GM12878 (cell line): ENCODE results near the gene TRPM5. TPM values are rescaled to one million over a fixed set of nuclear protein-coding genes. Genes with fewer than 3 reads are reported as not detected.

Experiments used
- ATAC-seq: fragments of 200-7000 bp; cut with Tn5 transposase; 3 replicates; pipeline ENCODE4 v1.9.1; 2020; ENCODE audit warnings: mild to moderate bottlenecking, moderate library complexity
- BruUV-seq: library from RNA; stranded (reverse); fragments of 400-500 nt; replicated peaks from 2 replicates; lab custom pipeline; 2021; lab: Mats Ljungman, UMichigan
- CTCF ChIA-PET: fragments of 300-600 bp; sonication (Branson Sonifier 250); formaldehyde crosslinking; extraction: SDS; loops from one replicate; lab custom pipeline; 2021; ENCODE audit warnings: inconsistent platforms; lab: Yijun Ruan, JAX
- POLR2A ChIA-PET: fragments of 350-600 bp; formaldehyde crosslinking; extraction: SDS; loops from one replicate; lab custom pipeline; 2021; ENCODE audit warnings: inconsistent platforms; lab: Charles Lee
- RAD21 ChIA-PET: fragments of 300-600 bp; sonication (Branson Sonifier 250); formaldehyde crosslinking; loops from one replicate; lab custom pipeline; 2023; ENCODE audit warnings: antibody characterized with exemption; ENCODE audit not compliant: unreplicated experiment; lab: Charles Lee
- SMC1A ChIA-PET: fragments of 300-600 bp; sonication (Branson Sonifier 250); formaldehyde crosslinking; loops from one replicate; lab custom pipeline; 2023; ENCODE audit not compliant: unreplicated experiment, uncharacterized antibody; lab: Charles Lee
- DNase-seq: peaks from one replicate; pipeline ENCODE4 v3.0.0-alpha.2; 2011; ENCODE audit warnings: low read depth, low spot score
- FAIRE-seq: peaks from 3 replicates; lab custom pipeline; 2011; peaks lifted over from hg19 to GRCh38; lab: Jason Lieb, UNC
- H2AFZ ChIP-seq: 2 replicates; pipeline ENCODE4 v1.6.0; 2011; ENCODE audit warnings: low read depth, low read length, control low read depth; ENCODE audit not compliant: control insufficient read depth
- H3K27ac ChIP-seq: 2 replicates; pipeline ENCODE4 v1.5.1; 2011; ENCODE audit warnings: control low read depth; ENCODE audit not compliant: control insufficient read depth, insufficient read depth
- H3K27me3 ChIP-seq, 2 experiments: replicated peaks in 1 of 2; 2 replicates each; pipeline versions ENCODE4 v1.6.0 to v1.6.1; 2011; ENCODE audit warnings: low read length in 1 of 2; ENCODE audit not compliant: control insufficient read depth in 2 of 2, insufficient read depth in 2 of 2
- H3K36me3 ChIP-seq, 2 experiments: 2 replicates each; pipeline ENCODE4 v1.5.1; 2011; ENCODE audit warnings: low read length in 1 of 2; ENCODE audit not compliant: control insufficient read depth in 2 of 2, insufficient read depth in 2 of 2
- H3K4me1 ChIP-seq: 2 replicates; pipeline ENCODE4 v1.6.1; 2011; ENCODE audit warnings: mild to moderate bottlenecking, low read length, moderate library complexity, mixed read lengths; ENCODE audit not compliant: control insufficient read depth, insufficient read depth
- H3K4me2 ChIP-seq: 2 replicates; pipeline ENCODE4 v1.6.0; 2011; ENCODE audit warnings: control low read depth; ENCODE audit not compliant: control insufficient read depth, insufficient read depth
- H3K4me3 ChIP-seq: fragments of 200-600 bp; sonication (generic); 2 replicates; pipeline ENCODE4 v1.5.1; 2016
- H3K79me2 ChIP-seq: 2 replicates; pipeline ENCODE4 v1.6.0; 2011; ENCODE audit warnings: low read length; ENCODE audit not compliant: control insufficient read depth, insufficient read depth
- H3K9ac ChIP-seq: 2 replicates; pipeline ENCODE4 v1.8.0; 2011; ENCODE audit warnings: low read length, control low read depth, mixed read lengths; ENCODE audit not compliant: control insufficient read depth, insufficient read depth
- H3K9me3 ChIP-seq: replicated peaks from 3 replicates; pipeline ENCODE4 v1.5.1; 2011; ENCODE audit warnings: mild to moderate bottlenecking, low read length; ENCODE audit not compliant: control insufficient read depth, insufficient read depth
- H4K20me1 ChIP-seq: 2 replicates; pipeline ENCODE4 v1.6.0; 2011; ENCODE audit not compliant: control insufficient read depth, insufficient read depth
- BRCA1 ChIP-seq: IDR thresholded peaks from 2 replicates; pipeline ENCODE4 v1.6.1; 2011; ENCODE audit warnings: low read depth, low read length, improper control_type of control experiment
- ETV6 ChIP-seq, 2 experiments: fragments of 450-650 bp in 1 of 2; IDR thresholded peaks in 1 of 2; conservative IDR thresholded peaks in 1 of 2; 2 replicates each; pipeline ENCODE4 v1.6.1; 2014; ENCODE audit warnings: antibody characterized with exemption in 1 of 2, borderline replicate concordance in 1 of 2, low read depth in 1 of 2, mild to moderate bottlenecking in 1 of 2, moderate library complexity in 1 of 2
- HDAC6 ChIP-seq: fragments of 200-600 bp; sonication (generic); IDR thresholded peaks from one replicate; pipeline ENCODE4 v1.8.0; 2017; ENCODE audit warnings: antibody characterized with exemption; ENCODE audit not compliant: unreplicated experiment
- JUNB ChIP-seq: IDR thresholded peaks from 2 replicates; pipeline ENCODE4 v1.6.1; 2016; ENCODE audit warnings: antibody characterized with exemption, mild to moderate bottlenecking
- MAX ChIP-seq: IDR thresholded peaks from 2 replicates; pipeline ENCODE4 v1.6.1; 2012; ENCODE audit warnings: low read depth, low read length, improper control_type of control experiment
- MEF2A ChIP-seq: IDR thresholded peaks from 2 replicates; pipeline ENCODE4 v1.6.1; 2011; ENCODE audit warnings: low read depth, mild to moderate bottlenecking, low read length, moderate library complexity; ENCODE audit not compliant: insufficient read depth
- MTA3 ChIP-seq: IDR thresholded peaks from 2 replicates; pipeline ENCODE4 v1.6.1; 2012; ENCODE audit warnings: low read length, inconsistent platforms, borderline replicate concordance
- RB1 ChIP-seq: fragments of 450-650 bp; formaldehyde crosslinking; IDR thresholded peaks from 2 replicates; pipeline ENCODE4 v1.6.1; 2017; ENCODE audit warnings: mild to moderate bottlenecking, borderline replicate concordance
- RUNX3 ChIP-seq: IDR thresholded peaks from 2 replicates; pipeline ENCODE4 v1.6.1; 2012; ENCODE audit warnings: low read length, inconsistent platforms
- SP1 ChIP-seq: IDR thresholded peaks from one replicate; pipeline ENCODE4 v1.6.1; 2011; ENCODE audit warnings: low read depth, low read length
- WRNIP1 ChIP-seq: IDR thresholded peaks from 2 replicates; pipeline ENCODE4 v1.6.1; 2011; ENCODE audit warnings: low read depth, low read length, improper control_type of control experiment, borderline replicate concordance
- ZBTB11 ChIP-seq: fragments of 450-650 bp; formaldehyde crosslinking; IDR thresholded peaks from 2 replicates; pipeline ENCODE4 v1.5.0; 2022; ENCODE audit warnings: mild to moderate bottlenecking, missing genetic modification characterization
- ZNF207 ChIP-seq: fragments of 450-650 bp; IDR thresholded peaks from 2 replicates; pipeline ENCODE4 v1.6.1; 2014; ENCODE audit warnings: antibody characterized with exemption, mild to moderate bottlenecking, borderline replicate concordance
- ZNF217 ChIP-seq: fragments of 450-650 bp; IDR thresholded peaks from 2 replicates; pipeline ENCODE4 v1.6.1; 2017; ENCODE audit warnings: antibody characterized with exemption, mild to moderate bottlenecking
- WGBS: methylation state at CpG from one replicate; pipeline ENCODE4 v1.1.6; 2016; ENCODE audit warnings: low lambda C conversion rate; ENCODE audit not compliant: insufficient replicate concordance, insufficient coverage; ENCODE audit errors: missing lambda C conversion rate; 5-methylcytosine and 5-hydroxymethylcytosine counted together
- in situ Hi-C: fragments of 300-500 bp; cut with MboI; formaldehyde crosslinking; loops from 9 replicates; pipeline ENCODE4 v1.14.3; 2018; ENCODE audit warnings: mixed read lengths
- intact Hi-C: fragments of 100-400 bp; cut with micrococcal nuclease; formaldehyde crosslinking; loops from one replicate; pipeline ENCODE4 v1.14.2; 2022; ENCODE audit not compliant: unreplicated experiment
- polyA plus RNA-seq, 11 experiments: library from polyadenylated mRNA; depleted of rRNA in 4 of 11; unstranded in 6 of 11; stranded (reverse) in 5 of 11; fragments of >200 nt; fragmentation: Nextera tagmentation in 4 of 11; fragmentation: Illumina TruSeq in 1 of 11; extraction: Ambion mirVana in 4 of 11; extraction: Trizol in 1 of 11; gene quantifications; 1 replicate in 1 of 11; 2 replicates in 10 of 11; pipeline versions ENCODE4 v1.2.1 to v1.2.3, GENCODE V29; 2011 to 2016; ENCODE audit warnings: inconsistent platforms in 2 of 11, missing spikeins in 2 of 11, low read depth in 1 of 11
- total RNA-seq, 4 experiments: library from RNA; depleted of rRNA in 3 of 4; stranded (reverse); fragments of >200 nt in 3 of 4; fragmentation: Illumina TruSeq in 1 of 4; extraction: Trizol in 1 of 4; gene quantifications; 2 replicates each; pipeline versions ENCODE4 v1.2.1 to v1.2.3, GENCODE V29; 2013 to 2021
- TF ChIP-seq, protein P1 (sequence below), 3 experiments: IDR thresholded peaks in 2 of 3; conservative IDR thresholded peaks in 1 of 3; 2 replicates each; pipeline ENCODE4 v1.5.1; 2011; ENCODE audit warnings: low read depth in 3 of 3, low read length in 3 of 3, mild to moderate bottlenecking in 3 of 3, control low read depth in 2 of 3, moderate library complexity in 2 of 3, inconsistent platforms in 1 of 3, mixed read lengths in 1 of 3; ENCODE audit not compliant: control insufficient read depth in 2 of 3, insufficient read depth in 1 of 3; ENCODE audit errors: extremely low read depth in 1 of 3
- TF ChIP-seq, protein P2 (sequence below): fragments of 450-650 bp; IDR thresholded peaks from 2 replicates; pipeline ENCODE4 v1.6.1; 2017; ENCODE audit warnings: borderline replicate concordance

The TRPM5 gene
- total and polyA plus RNA-seq, 10 of the 15 experiments (the other 5 are each of a cell fraction or from before 2014, with no cell fraction given): not detected

- ChIA-PET POLR2A (interaction anchor here (1.4 kb wide), 1 partner anchor 115 kb away, joined by 3 read pairs; no protein-coding TSS in a partner anchor), SMC1A (interaction anchor here (0.6 to 3.4 kb wide), 7 partner anchors 111 to 222 kb away, joined by 3 to 60 read pairs (median 4); no protein-coding TSS in a partner anchor), CTCF (interaction anchor here (0.6 to 9.5 kb wide), 20 partner anchors 11 to 468 kb away, joined by 3 to 271 read pairs (median 4); partner anchors contain the start of genes C11orf21 and TSPAN32), RAD21 (interaction anchor here (0.7 to 7.3 kb wide), 8 partner anchors 20 to 234 kb away, joined by 3 to 187 read pairs (median 4); partner anchors contain the start of genes C11orf21, TSPAN32 and TSSC4)
- H3K79me2 ChIP-seq: no peaks in the 10 kb centered on the region
- peak; percentile 74 for FAIRE-seq
- H3K4me3 ChIP-seq: no peak overlapping the region
- H3K9ac ChIP-seq: no peak overlapping the region
- no peaks in the 10 kb centered on the region for H3K9me3 ChIP-seq
- no peak overlapping the region for H3K27ac ChIP-seq
- peak; percentile 98 for ATAC-seq
- in situ Hi-C loops: no loop called here
- no peak overlapping the region for H3K4me2 ChIP-seq
- BruUV-seq: no TSS peak
- no peak overlapping the region for H2AFZ ChIP-seq
- H3K27me3 ChIP-seq: no peaks in the 10 kb centered on the region
- no peaks in the 10 kb centered on the region for H3K4me1 ChIP-seq
- intact Hi-C loops: loop anchor here (1.0 to 10.0 kb wide), 2 partner anchors 64 to 223 kb away; no protein-coding TSS in a partner anchor
- no peak for DNase-seq
- H4K20me1 ChIP-seq: no peaks in the 10 kb centered on the region
- H3K36me3 ChIP-seq: no peaks in the 10 kb centered on the region
- WGBS: 25% methylated on average over 40 of the region's 44 CpGs
- no peak for TF ChIP-seq MTA3
- no peak for TF ChIP-seq HDAC6
- no peak for TF ChIP-seq RUNX3
- no peak for TF ChIP-seq ZBTB11 (CRISPR knock-in tag)
- no peak for TF ChIP-seq WRNIP1
- TF ChIP-seq, protein P1, sequence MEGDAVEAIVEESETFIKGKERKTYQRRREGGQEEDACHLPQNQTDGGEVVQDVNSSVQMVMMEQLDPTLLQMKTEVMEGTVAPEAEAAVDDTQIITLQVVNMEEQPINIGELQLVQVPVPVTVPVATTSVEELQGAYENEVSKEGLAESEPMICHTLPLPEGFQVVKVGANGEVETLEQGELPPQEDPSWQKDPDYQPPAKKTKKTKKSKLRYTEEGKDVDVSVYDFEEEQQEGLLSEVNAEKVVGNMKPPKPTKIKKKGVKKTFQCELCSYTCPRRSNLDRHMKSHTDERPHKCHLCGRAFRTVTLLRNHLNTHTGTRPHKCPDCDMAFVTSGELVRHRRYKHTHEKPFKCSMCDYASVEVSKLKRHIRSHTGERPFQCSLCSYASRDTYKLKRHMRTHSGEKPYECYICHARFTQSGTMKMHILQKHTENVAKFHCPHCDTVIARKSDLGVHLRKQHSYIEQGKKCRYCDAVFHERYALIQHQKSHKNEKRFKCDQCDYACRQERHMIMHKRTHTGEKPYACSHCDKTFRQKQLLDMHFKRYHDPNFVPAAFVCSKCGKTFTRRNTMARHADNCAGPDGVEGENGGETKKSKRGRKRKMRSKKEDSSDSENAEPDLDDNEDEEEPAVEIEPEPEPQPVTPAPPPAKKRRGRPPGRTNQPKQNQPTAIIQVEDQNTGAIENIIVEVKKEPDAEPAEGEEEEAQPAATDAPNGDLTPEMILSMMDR (IDR thresholded peaks at IDR 0.05 in 2 of 3, conservative IDR thresholded peaks at IDR 0.05 in 1 of 3; ENCODE audit: control insufficient read depth in 2 of 3, extremely low read depth in 1 of 3, insufficient read depth in 1 of 3, low read depth in 3 of 3, low read length in 3 of 3): peak; percentile 75 to 94 (median 93)
- TF ChIP-seq JUNB: no peak
- TF ChIP-seq BRCA1: no peak
- TF ChIP-seq, protein P2, sequence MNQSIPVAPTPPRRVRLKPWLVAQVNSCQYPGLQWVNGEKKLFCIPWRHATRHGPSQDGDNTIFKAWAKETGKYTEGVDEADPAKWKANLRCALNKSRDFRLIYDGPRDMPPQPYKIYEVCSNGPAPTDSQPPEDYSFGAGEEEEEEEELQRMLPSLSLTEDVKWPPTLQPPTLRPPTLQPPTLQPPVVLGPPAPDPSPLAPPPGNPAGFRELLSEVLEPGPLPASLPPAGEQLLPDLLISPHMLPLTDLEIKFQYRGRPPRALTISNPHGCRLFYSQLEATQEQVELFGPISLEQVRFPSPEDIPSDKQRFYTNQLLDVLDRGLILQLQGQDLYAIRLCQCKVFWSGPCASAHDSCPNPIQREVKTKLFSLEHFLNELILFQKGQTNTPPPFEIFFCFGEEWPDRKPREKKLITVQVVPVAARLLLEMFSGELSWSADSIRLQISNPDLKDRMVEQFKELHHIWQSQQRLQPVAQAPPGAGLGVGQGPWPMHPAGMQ: no peak
- no peak for TF ChIP-seq ZNF217
- no peak for TF ChIP-seq MAX
- no peak for TF ChIP-seq MEF2A
- no peak for TF ChIP-seq ZNF207
- TF ChIP-seq SP1: peak; percentile 21
- TF ChIP-seq ETV6 (conservative IDR thresholded peaks at IDR 0.05 in 1 of 2, IDR thresholded peaks at IDR 0.05 in 1 of 2; ENCODE audit: borderline replicate concordance in 1 of 2, low read depth in 1 of 2): no peak
- TF ChIP-seq RB1: no peak
These were observed 23.6 kb downstream of the TRPM5 start for GRCh38 chr11:2420502-2421225.
